GM12891 (cell line): ENCODE data around the gene ATP6V1C2.

Source experiments
- POLR2A ChIP-seq: IDR thresholded peaks from 2 replicates; pipeline ENCODE4 v1.6.1; 2011; ENCODE audit warnings: low read depth, low read length, control low read depth
- POLR2AphosphoS5 ChIP-seq: IDR thresholded peaks from 2 replicates; pipeline ENCODE4 v1.6.1; 2011; ENCODE audit warnings: low read depth, low read length, control low read depth
- POU2F2 ChIP-seq: IDR thresholded peaks from 2 replicates; pipeline ENCODE4 v1.6.1; 2011; ENCODE audit warnings: low read depth, mild to moderate bottlenecking, control low read depth, low read length, moderate library complexity
- TAF1 ChIP-seq: IDR thresholded peaks from 2 replicates; pipeline ENCODE4 v1.6.1; 2011; ENCODE audit warnings: low read depth, low read length, control low read depth

- TF ChIP-seq POLR2AphosphoS5 (no peak), TAF1 (no peak), POLR2A (no peak), POU2F2 (no peak)
Observed at GRCh38 chr2:10796703-10797102, 75.3 kb downstream of the ATP6V1C2 start.
